Naive thymus-derived CD8-positive, alpha-beta T cell (primary cell): ENCODE results near the gene HYLS1. TPM values are rescaled to one million over a fixed set of nuclear protein-coding genes. Genes with fewer than 3 reads are reported as not detected.

Experiments used
- ATAC-seq, 2 donors: fragments of 150-1000 bp; cut with Tn5 transposase in 1 of 2; sonication (Bioruptor Pico), chemical (Tn5 transposase) in 1 of 2; 1 replicate in 1 of 2; 2 replicates in 1 of 2; pipeline ENCODE4 v1.10.0; 2021; ENCODE audit warnings: mild to moderate bottlenecking in 2 of 2, moderate library complexity in 2 of 2
- POLR2A ChIA-PET: fragments of 350-600 bp; sonication (Branson Sonifier 250); formaldehyde crosslinking; loops from one replicate; lab custom pipeline; 2021; ENCODE audit warnings: antibody characterized with exemption; lab: Charles Lee
- DNase-seq, 10 donors: peaks; one replicate each; pipeline versions ENCODE4 v3.0.0 to v3.0.0-alpha.2; 2020 to 2022
- H3K27ac Mint-ChIP-seq, 10 donors: one replicate each; pipeline ENCODE4 v1.8.0; 2020 to 2022; ENCODE audit warnings: mild to moderate bottlenecking in 10 of 10, mixed read lengths in 10 of 10, moderate library complexity in 4 of 10, inconsistent platforms in 1 of 10
- H3K27me3 Mint-ChIP-seq, 5 donors: one replicate each; pipeline ENCODE4 v1.8.0; 2021 to 2022; ENCODE audit warnings: mixed read lengths in 5 of 5
- H3K36me3 Mint-ChIP-seq, 3 donors: one replicate each; pipeline ENCODE4 v1.8.0; 2020 to 2022; ENCODE audit warnings: mixed read lengths in 3 of 3, mild to moderate bottlenecking in 2 of 3, inconsistent platforms in 1 of 3
- H3K4me1 Mint-ChIP-seq, 4 donors: one replicate each; pipeline ENCODE4 v1.8.0; 2021 to 2022; ENCODE audit warnings: mixed read lengths in 4 of 4
- H3K4me3 Mint-ChIP-seq, 10 donors: one replicate each; pipeline ENCODE4 v1.8.0; 2020 to 2022; ENCODE audit warnings: mild to moderate bottlenecking in 10 of 10, mixed read lengths in 10 of 10, moderate library complexity in 6 of 10, inconsistent platforms in 1 of 10
- H3K9me3 Mint-ChIP-seq, 9 donors: one replicate each; pipeline ENCODE4 v1.8.0; 2020 to 2022; ENCODE audit warnings: mixed read lengths in 9 of 9, mild to moderate bottlenecking in 3 of 9, inconsistent platforms in 1 of 9, moderate library complexity in 1 of 9
- polyA plus RNA-seq, 3 donors: library from polyadenylated mRNA; unstranded; fragments of 300-500 nt; fragmentation: Illumina TruSeq; gene quantifications; one replicate each; pipeline ENCODE4 v1.2.3, GENCODE V29; 2021
- total RNA-seq, 8 experiments: library from RNA in 2 of 8; stranded (reverse) in 2 of 8; gene quantifications; one replicate each; pipeline ENCODE4 v1.2.3 and lab custom pipeline; 2021 to 2026

HYLS1 gene
- total and polyA plus RNA-seq, 5 experiments from 2014 or later, result 4.1 to 7.5 (median 4.8) TPM

- DNase-seq, result no peak
- Mint-ChIP-seq H3K27me3 (peaks cover 3 to 12% (median 8%) of the 10 kb centered on the region in 5 donors), H3K36me3 (no peaks in the 10 kb centered on the region), H3K4me1 (no peaks in the 10 kb centered on the region), H3K9me3 (no peaks in the 10 kb centered on the region), H3K27ac (no peak overlapping the region), H3K4me3 (no peak overlapping the region)
- POLR2A ChIA-PET, result no interaction called here
- no peak for ATAC-seq
Observed at GRCh38 chr11:125948278-125949051, 61.0 kb downstream of the HYLS1 start.

GRCh38 chr11:125949271-125950177 lies 62.1 kb downstream of the HYLS1 start:
- ATAC-seq (no peak), DNase-seq (no peak)
- POLR2A ChIA-PET, result no interaction called here
- H3K27me3 Mint-ChIP-seq, result peaks cover 3 to 12% (median 8%) of the 10 kb centered on the region in 5 donors
- no peaks in the 10 kb centered on the region for H3K4me1 Mint-ChIP-seq
- H3K4me3 Mint-ChIP-seq, result no peak overlapping the region
- H3K27ac Mint-ChIP-seq, result no peak overlapping the region
- H3K9me3 Mint-ChIP-seq, result no peaks in the 10 kb centered on the region
- H3K36me3 Mint-ChIP-seq, result no peaks in the 10 kb centered on the region

GRCh38 chr11:125950178-125950490 lies 62.7 kb downstream of the HYLS1 start:
- Mint-ChIP-seq H3K27me3 (peaks cover 3 to 12% (median 8%) of the 10 kb centered on the region in 5 donors), H3K9me3 (no peaks in the 10 kb centered on the region), H3K4me1 (no peaks in the 10 kb centered on the region), H3K4me3 (no peak overlapping the region), H3K36me3 (no peaks in the 10 kb centered on the region), H3K27ac (no peak overlapping the region)
- ATAC-seq, result no peak
- POLR2A ChIA-PET, result no interaction called here
- DNase-seq, result no peak

Other genes starting within 250 kb of the HYLS1 start
- gene ACRV1, start 206.8 kb upstream of the HYLS1 start, total RNA-seq, result not detected
- not detected for gene ACRV1, start 206.8 kb upstream of the HYLS1 start, polyA plus RNA-seq
- not detected for gene PATE1, start 141.4 kb upstream of the HYLS1 start, total RNA-seq
- gene PATE1, start 141.4 kb upstream of the HYLS1 start, polyA plus RNA-seq, result not detected
- gene PATE2, start 108.8 kb upstream of the HYLS1 start, total RNA-seq, result not detected
- gene PATE2, start 108.8 kb upstream of the HYLS1 start, polyA plus RNA-seq, result not detected
- not detected for gene PATE3, start 99.5 kb upstream of the HYLS1 start, total RNA-seq
- gene PATE3, start 99.5 kb upstream of the HYLS1 start, polyA plus RNA-seq, result not detected
- gene PATE4, start 54.4 kb upstream of the HYLS1 start, total RNA-seq, result not detected
- not detected for gene PATE4, start 54.4 kb upstream of the HYLS1 start, polyA plus RNA-seq
- 1 to 10 TPM; 8.2 to 8.4 TPM for gene PUS3, start 15.5 kb downstream of the HYLS1 start, total RNA-seq
- gene PUS3, start 15.5 kb downstream of the HYLS1 start, polyA plus RNA-seq, result 10 to 100 TPM in 1 of 3 donors, 1 to 10 TPM in 2; 9.5 to 16.7 (median 9.8) TPM
- under 1 TPM in 1 of 2 experiments, not detected in 1; 0.52 TPM for gene DDX25, start 16.8 kb downstream of the HYLS1 start, total RNA-seq
- under 1 TPM in 1 of 3 donors, not detected in 2; 0.89 TPM for gene DDX25, start 16.8 kb downstream of the HYLS1 start, polyA plus RNA-seq
- not detected for gene VSIG10L2, start 58.4 kb downstream of the HYLS1 start, total RNA-seq
- not detected for gene VSIG10L2, start 58.4 kb downstream of the HYLS1 start, polyA plus RNA-seq
- 1 to 10 TPM; 2.1 to 2.8 TPM for gene CDON, start 175.2 kb downstream of the HYLS1 start, total RNA-seq
- gene CDON, start 175.2 kb downstream of the HYLS1 start, polyA plus RNA-seq, result under 1 TPM in 2 of 3 donors, not detected in 1; 0.14 to 0.20 TPM